ENCODE measurements around the gene FAM216A.

- TF ChIP-seq RAD21 (IDR thresholded peaks at IDR 0.05) (no peak), NR2F2 (IDR thresholded peaks at IDR 0.05) (no peak), CTCF (IDR thresholded peaks at IDR 0.05; ENCODE audit: low read depth, low read length, missing input control) (no peak), SP1 (IDR thresholded peaks at IDR 0.05) (no peak), YY1 (IDR thresholded peaks at IDR 0.05) (no peak), ZBTB33 (IDR thresholded peaks at IDR 0.05) (no peak), JUND (IDR thresholded peaks at IDR 0.05) (no peak), TAF1 (conservative IDR thresholded peaks at IDR 0.05) (no peak), RXRA (IDR thresholded peaks at IDR 0.05) (no peak), GABPA (IDR thresholded peaks at IDR 0.05 in 1 of 2, conservative IDR thresholded peaks at IDR 0.05 in 1 of 2) (no peak)
- TF ChIP-seq, protein P1, sequence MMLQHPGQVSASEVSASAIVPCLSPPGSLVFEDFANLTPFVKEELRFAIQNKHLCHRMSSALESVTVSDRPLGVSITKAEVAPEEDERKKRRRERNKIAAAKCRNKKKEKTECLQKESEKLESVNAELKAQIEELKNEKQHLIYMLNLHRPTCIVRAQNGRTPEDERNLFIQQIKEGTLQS (IDR thresholded peaks at IDR 0.05): no peak
Measured at GRCh38 chr12:110424237-110424636, 44.4 kb upstream of the FAM216A start.
